ENCODE measurements around the gene SOBP.

Gene SOBP

GRCh38 chr6:107618672-107619071, 128.8 kb downstream of the SOBP start:
- DNase-seq, result peak; percentile 34

GRCh38 chr6:107620732-107621131, 130.8 kb downstream of the SOBP start:
- no peak for DNase-seq

DNA sequence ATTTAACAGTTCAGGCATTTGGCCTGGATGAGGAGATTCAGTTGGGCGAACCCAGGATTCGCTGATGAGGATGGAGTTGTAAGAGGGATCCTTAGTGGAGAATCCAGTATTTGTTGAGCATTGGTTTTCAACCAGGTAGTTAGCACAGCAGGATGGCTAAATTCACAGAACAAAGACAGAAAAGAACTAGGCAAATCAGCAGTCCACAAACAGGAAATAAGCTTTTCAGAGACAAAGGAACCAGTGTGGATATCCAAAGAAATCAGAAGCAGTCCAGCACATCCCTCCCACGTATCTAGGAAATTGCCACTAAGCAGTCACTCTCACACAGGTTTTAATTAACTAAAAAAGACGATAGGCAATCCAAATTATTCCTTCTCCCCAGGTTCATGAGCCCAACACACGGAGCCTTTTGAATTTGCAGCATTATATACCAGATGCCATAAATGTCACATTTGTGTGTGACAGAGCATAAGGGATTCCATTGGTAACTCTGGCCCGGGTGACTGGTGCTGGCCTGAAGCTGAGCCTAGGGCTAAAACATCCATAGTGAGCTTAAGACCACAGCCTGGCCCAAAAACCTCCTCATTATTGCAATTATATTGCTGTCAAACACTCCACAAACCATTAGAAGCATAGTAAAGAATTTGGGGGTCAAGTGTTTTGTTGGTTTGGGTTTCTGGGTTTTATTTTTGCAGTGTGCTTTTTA, 131.5 kb downstream of the SOBP start:
- DNase-seq, result no peak

GRCh38 chr6:107622269-107622668, 132.4 kb downstream of the SOBP start:
- DNase-seq, result no peak

DNA sequence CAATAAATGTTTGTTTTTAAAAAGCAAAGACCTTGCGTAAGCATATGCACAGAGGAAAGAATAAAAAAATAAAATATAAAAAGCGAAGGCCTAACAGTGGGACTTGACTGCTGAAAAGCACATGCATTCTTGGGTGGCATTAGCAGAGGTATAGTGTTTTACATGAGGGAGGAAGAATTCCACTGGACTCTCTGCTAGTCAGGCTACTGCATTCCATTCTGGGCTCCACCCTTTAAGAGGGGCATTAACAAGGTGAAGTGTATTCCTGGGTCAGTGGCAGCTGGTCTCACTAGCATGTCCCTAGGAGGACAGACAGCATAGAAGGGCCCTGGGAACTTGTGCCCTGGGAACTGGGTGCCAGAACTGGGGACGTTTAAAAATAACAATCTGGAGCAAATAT, 134.1 kb downstream of the SOBP start:
- DNase-seq, result no peak

GRCh38 chr6:107624541-107624940, 134.6 kb downstream of the SOBP start:
- DNase-seq, result no peak

- no peak for DNase-seq
These were observed 135.3 kb downstream of the SOBP start for GRCh38 chr6:107625264-107625663.

DNA sequence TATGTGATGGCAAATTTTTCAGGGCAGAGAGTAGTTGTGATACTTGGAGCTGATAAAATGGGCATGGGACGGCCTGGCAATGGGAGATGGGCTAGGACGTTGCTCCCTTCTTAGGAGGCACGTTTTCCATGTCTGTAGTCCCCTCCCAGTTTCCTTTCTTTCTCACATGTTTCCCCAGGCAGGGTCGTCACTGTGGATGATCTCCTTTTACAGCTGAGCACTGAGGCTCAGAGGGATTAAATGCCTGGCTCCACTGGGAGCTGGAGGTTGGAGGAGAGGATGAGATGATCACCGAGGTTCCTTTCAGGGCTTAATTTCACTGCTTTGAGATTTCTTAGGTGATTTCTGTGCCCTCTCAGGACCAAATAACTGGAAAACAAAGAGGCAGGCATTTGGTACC, 136.7 kb downstream of the SOBP start:
- DNase-seq, result no peak

- DNase-seq, result no peak
These were observed 138.1 kb downstream of the SOBP start for GRCh38 chr6:107627969-107628368.

DNA sequence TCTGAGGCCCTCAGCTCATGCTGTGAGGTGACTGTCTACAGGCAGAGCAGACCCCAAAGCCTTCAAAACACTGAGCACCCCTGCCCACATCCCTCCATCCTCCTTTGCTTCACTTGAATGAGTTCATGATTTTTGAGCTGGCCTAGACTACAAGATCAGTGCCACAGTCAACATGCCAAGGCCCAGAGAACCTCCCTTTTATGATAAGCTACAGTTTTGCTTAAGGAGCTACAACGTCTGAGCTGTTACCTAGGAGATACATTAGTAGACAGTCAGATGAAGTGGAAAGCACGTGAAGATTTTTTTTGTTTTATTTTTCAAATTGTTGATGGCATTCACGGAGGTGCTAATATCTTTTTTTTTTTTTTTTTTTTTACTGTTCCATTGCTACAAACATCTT, 139.0 kb downstream of the SOBP start:
- DNase-seq, result no peak

GRCh38 chr6:107629548-107630129, 139.7 kb downstream of the SOBP start:
- DNase-seq, result no peak

GRCh38 chr6:107630348-107630977, 140.5 kb downstream of the SOBP start:
- no peak for DNase-seq

DNA sequence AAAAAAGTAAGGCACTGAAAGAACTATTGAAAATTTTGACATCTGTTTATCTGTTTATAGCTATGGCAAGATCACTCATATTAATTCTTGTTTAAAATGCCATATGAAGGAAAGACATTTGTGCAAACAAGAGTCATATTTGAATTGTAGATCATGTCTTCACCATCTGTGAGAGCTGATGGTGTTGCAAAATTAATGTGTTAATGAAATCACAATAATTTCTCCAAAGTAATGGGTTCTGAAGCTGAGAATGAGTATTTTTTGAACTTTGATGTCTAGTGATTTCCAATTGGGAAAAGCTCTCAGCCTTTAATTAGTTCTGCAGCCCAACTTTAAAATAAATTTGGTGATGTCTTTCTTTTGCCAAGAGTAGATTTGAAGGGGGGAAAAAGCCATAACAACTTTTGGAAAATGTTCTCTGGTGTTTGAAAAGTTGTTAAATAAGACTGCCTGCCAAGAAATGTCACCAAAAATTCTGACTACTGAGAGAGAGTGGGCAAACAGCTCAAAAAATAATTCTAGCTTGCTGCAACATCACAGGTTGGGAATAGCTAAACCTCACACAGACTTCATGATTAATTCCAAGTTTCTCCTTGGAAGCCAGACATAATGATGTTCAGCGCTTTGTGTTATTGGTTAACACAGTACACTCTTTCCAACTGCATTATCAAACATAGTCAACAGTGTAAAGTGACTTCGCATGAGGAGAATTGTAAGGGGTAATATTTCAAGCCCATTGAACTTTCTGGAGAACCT, 142.6 kb downstream of the SOBP start:
- DNase-seq, result no peak

GRCh38 chr6:107633680-107634323, 143.9 kb downstream of the SOBP start:
- no peak for DNase-seq

- no peak for DNase-seq
These were observed 144.6 kb downstream of the SOBP start for GRCh38 chr6:107634324-107635056.

- DNase-seq, result no peak
These were observed 145.2 kb downstream of the SOBP start for GRCh38 chr6:107635057-107635515.

GRCh38 chr6:107636486-107636885, 146.6 kb downstream of the SOBP start:
- DNase-seq, result no peak

DNA sequence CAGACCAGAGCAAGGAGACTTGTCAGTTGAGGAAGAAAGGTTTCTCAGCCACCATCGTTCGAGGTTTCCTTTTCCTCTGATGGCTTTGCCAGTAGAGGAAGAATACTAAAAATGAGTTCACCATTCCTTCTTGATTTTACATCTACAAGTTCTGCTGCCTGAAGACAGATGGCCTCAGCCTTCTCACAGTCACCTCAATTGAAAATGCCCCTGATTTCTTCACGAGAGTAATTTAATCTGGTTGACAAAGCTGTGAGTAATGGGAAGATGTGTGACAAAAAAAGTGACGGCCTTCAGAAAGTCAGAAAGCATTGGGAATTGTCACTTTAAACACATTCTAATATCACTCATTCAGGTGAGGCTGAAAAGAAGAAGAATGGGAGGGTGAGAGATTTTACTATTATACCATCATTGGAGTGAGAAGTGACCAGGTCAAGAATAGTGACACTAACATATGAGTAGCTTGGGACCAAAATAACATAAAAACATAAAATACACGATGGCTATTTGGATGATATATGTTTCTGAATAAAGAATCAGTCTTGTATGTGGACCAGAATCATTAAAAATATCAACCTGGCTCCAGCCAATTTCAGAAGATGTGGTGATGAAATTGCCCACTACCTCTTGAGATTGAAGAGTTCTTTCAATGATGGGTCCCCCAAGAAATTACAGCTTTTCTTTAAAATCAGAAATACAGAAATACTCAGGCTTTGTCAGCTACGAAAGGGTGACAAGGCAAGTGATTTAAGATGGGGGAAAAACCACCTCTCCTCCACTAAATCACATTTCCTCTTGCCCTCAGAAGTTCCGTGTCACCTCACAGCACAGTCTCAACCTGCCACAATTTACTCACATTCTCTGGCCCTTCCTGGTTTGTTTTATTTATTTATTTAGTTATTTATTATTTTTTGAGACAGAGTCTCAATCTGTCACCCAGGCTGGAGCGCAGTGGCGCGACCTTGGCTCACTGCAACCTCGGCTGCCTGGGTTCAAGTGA, 147.7 kb downstream of the SOBP start:
- no peak for DNase-seq

DNA sequence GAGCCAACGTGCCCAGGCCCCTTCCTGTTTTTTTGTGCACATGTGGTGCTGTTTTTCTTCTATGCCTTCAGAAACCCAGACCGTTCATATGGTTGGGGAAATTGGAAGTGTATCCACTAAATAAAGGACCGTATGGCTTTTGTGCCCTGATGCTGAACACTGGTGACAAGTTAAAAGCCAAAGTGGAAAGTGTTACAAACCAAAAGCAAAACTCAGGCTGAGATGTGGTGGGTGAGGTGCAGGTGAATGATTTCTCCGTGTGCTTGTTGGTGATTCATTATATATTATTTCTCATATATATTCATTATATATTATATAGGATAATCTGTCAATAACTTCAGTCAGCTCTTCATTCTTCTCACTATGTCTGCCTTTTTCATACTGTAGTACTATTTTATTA, 148.6 kb downstream of the SOBP start:
- no peak for DNase-seq

- DNase-seq, result no peak
These were observed 149.6 kb downstream of the SOBP start for GRCh38 chr6:107639511-107639910.

GRCh38 chr6:107641071-107641470, 151.2 kb downstream of the SOBP start:
- no peak for DNase-seq

Data from CD4-positive, alpha-beta T cell treated with Interleukin-15 for 1 hour (primary cell).